T-helper 17 cell (primary cell): ENCODE results near the gene MAP3K10. TPM values are rescaled to one million over a fixed set of nuclear protein-coding genes. Genes with fewer than 3 reads are reported as not detected.
"Not testable (repeated sequence)": the region's sequence is repeated elsewhere in the genome, so short reads cannot be mapped to it uniquely, and the experiment has no call there.

ENCODE experiments used
- ATAC-seq: fragments of 150-1000 bp; cut with Tn5 transposase; 2 replicates; pipeline ENCODE4 v1.10.0; 2021; ENCODE audit warnings: mild to moderate bottlenecking, moderate library complexity
- DNase-seq, 3 donors: peaks; one replicate each; pipeline versions ENCODE4 v3.0.0 to v3.0.0-alpha.2; 2020 to 2021
- H3K9me3 ChIP-seq: one replicate; pipeline ENCODE4 v1.7.0; 2013; ENCODE audit warnings: low read length, mild to moderate bottlenecking; ENCODE audit not compliant: control insufficient read depth, poor library complexity, severe bottlenecking
- H3K27ac Mint-ChIP-seq: one replicate; pipeline ENCODE4 v1.8.0; 2022; ENCODE audit warnings: mild to moderate bottlenecking, moderate library complexity, mixed read lengths
- H3K27me3 Mint-ChIP-seq: one replicate; pipeline ENCODE4 v1.8.0; 2022; ENCODE audit warnings: mixed read lengths
- H3K36me3 Mint-ChIP-seq: one replicate; pipeline ENCODE4 v1.8.0; 2022; ENCODE audit warnings: low read depth, mixed read lengths
- H3K4me1 Mint-ChIP-seq: one replicate; pipeline ENCODE4 v1.8.0; 2022; ENCODE audit warnings: mild to moderate bottlenecking, mixed read lengths
- H3K4me3 Mint-ChIP-seq: one replicate; pipeline ENCODE4 v1.8.0; 2022; ENCODE audit warnings: mild to moderate bottlenecking, moderate library complexity, mixed read lengths
- total RNA-seq, 4 donors: library from RNA in 2 of 4; stranded (reverse) in 2 of 4; gene quantifications; one replicate each; pipeline ENCODE4 v1.2.3 and lab custom pipeline; 2022 to 2026

Gene MAP3K10
- total RNA-seq, 2 donors from 2014 or later: 20.7 to 28.5 TPM

DNA sequence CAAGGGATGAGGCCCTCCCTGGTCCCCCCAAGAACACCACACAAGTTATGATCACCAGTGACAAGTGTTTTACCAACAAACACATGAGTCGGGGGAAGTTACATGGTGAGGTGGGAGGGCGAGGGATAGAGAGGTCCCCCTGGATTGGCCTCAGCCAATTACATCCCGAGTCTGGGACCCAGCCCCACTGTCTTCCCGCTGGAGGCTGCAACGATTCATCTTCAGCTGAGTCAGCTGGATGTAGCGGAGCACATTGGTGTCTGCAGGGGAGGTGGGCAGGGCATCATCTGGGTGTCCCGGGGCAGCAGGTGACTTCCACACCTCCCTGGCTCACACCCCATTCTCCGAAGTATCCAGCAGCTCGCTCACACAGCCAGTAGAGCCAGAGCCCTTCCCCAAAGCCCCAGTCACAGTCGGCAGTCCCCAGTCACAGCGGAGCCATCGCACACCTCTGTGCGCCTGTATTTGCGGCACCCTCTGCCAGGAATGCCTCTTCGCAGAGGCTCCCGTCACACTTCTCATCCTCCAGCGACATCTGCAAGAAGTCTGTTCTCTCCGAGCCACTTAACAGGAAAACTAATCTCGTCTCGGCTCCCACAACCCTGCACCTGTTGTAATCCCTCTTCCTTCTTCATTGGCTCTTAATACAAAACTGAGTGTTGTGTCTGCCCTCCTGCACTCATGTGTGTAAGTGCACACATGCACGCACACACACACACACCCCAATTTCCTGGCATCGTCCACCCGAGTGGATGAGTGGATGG lies 25.0 kb downstream of the MAP3K10 start:
- no peak for DNase-seq
- H3K36me3 Mint-ChIP-seq: peaks cover 4% of the 10 kb centered on the region
- H3K9me3 ChIP-seq: no peaks in the 10 kb centered on the region
- no peak for ATAC-seq
- no peak overlapping the region for H3K27ac Mint-ChIP-seq
- H3K4me3 Mint-ChIP-seq: peak overlapping the region; percentile 36
- peaks cover 3% of the 10 kb centered on the region for H3K4me1 Mint-ChIP-seq
- H3K27me3 Mint-ChIP-seq: peaks cover 38% of the 10 kb centered on the region

DNA sequence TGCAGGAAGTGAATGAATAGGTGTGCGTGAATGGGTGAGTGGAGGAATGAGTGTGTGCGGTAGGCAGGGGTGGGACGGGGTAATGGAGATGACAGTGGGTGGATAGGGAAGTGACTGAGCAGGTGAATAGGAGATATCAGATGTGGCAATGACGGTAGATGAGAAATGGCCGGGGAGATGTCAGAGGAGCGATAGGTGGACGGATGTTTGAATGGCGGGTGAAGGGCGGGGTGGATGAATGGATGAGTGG lies 25.5 kb downstream of the MAP3K10 start:
- ATAC-seq (no peak), DNase-seq (no peak)
- Mint-ChIP-seq H3K36me3 (peaks cover 4% of the 10 kb centered on the region), H3K27me3 (peaks cover 42% of the 10 kb centered on the region), H3K4me3 (no peak overlapping the region), H3K4me1 (peaks cover 3% of the 10 kb centered on the region), H3K27ac (no peak overlapping the region)
- no peaks in the 10 kb centered on the region for H3K9me3 ChIP-seq

- ATAC-seq (no peak), DNase-seq (no peak)
- H3K9me3 ChIP-seq: no peaks in the 10 kb centered on the region
- Mint-ChIP-seq H3K27me3 (peaks cover 42% of the 10 kb centered on the region), H3K36me3 (peaks cover 4% of the 10 kb centered on the region), H3K27ac (no peak overlapping the region), H3K4me3 (no peak overlapping the region), H3K4me1 (peaks cover 6% of the 10 kb centered on the region)
Observed at GRCh38 chr19:40217027-40217810, 26.0 kb downstream of the MAP3K10 start.

GRCh38 chr19:40217934-40218890 lies 27.0 kb downstream of the MAP3K10 start, which contains the start of gene TTC9B:
TSS of gene TTC9B (minus strand) at chr19:40218384. CDS start at chr19:40218381, 3 bp downstream.
- H3K36me3 Mint-ChIP-seq: peaks cover 4% of the 10 kb centered on the region
- peaks cover 6% of the 10 kb centered on the region for H3K4me1 Mint-ChIP-seq
- DNase-seq: peak in 2 of 3 donors; percentile 27 to 51
- no peak within 1 kb of the TSS for H3K4me3 Mint-ChIP-seq
- H3K27me3 Mint-ChIP-seq: peaks cover 42% of the 10 kb centered on the region
- ATAC-seq: peak; percentile 66
- H3K27ac Mint-ChIP-seq: no peak within 1 kb of the TSS
- H3K9me3 ChIP-seq: no peaks in the 10 kb centered on the region

GRCh38 chr19:40219029-40219428 lies 27.8 kb downstream of the MAP3K10 start:
- ATAC-seq, H3K9me3 ChIP-seq, H3K27ac Mint-ChIP-seq, DNase-seq, H3K4me3 Mint-ChIP-seq, H3K36me3 Mint-ChIP-seq, H3K4me1 Mint-ChIP-seq: not testable (repeated sequence)
- peaks cover 44% of the 10 kb centered on the region for H3K27me3 Mint-ChIP-seq

- no peaks in the 10 kb centered on the region for H3K9me3 ChIP-seq
- H3K36me3 Mint-ChIP-seq: peaks cover 4% of the 10 kb centered on the region
- peaks cover 51% of the 10 kb centered on the region for H3K27me3 Mint-ChIP-seq
- no peak overlapping the region for H3K4me3 Mint-ChIP-seq
- DNase-seq (no peak), ATAC-seq (no peak)
- peaks cover 7% of the 10 kb centered on the region for H3K4me1 Mint-ChIP-seq
- no peak overlapping the region for H3K27ac Mint-ChIP-seq
Observed at GRCh38 chr19:40219721-40220276, 28.6 kb downstream of the MAP3K10 start.

DNA sequence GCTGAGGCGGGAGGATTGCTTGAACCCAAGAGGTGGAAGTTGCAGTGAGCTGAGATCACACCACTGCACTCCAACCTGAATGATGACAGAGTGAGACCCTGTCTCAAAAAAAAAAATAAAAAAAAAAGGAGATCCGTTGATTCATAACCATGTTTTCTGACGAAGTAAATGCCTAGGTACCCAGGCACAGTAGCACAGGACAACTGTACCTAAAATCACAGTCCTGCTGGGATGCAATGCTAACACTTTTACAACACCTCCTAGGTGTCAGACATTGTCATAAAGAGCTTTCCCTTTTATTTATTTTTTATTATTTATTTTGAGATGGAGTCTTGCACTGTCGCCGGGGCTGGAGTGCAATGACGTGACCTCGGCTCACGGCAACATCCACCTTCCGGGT lies 29.4 kb downstream of the MAP3K10 start:
- Mint-ChIP-seq H3K36me3 (peaks cover 5% of the 10 kb centered on the region), H3K4me3 (no peak overlapping the region), H3K27me3 (peaks cover 60% of the 10 kb centered on the region), H3K27ac (no peak overlapping the region), H3K4me1 (peaks cover 14% of the 10 kb centered on the region)
- ATAC-seq (no peak), DNase-seq (no peak)
- no peaks in the 10 kb centered on the region for H3K9me3 ChIP-seq

DNA sequence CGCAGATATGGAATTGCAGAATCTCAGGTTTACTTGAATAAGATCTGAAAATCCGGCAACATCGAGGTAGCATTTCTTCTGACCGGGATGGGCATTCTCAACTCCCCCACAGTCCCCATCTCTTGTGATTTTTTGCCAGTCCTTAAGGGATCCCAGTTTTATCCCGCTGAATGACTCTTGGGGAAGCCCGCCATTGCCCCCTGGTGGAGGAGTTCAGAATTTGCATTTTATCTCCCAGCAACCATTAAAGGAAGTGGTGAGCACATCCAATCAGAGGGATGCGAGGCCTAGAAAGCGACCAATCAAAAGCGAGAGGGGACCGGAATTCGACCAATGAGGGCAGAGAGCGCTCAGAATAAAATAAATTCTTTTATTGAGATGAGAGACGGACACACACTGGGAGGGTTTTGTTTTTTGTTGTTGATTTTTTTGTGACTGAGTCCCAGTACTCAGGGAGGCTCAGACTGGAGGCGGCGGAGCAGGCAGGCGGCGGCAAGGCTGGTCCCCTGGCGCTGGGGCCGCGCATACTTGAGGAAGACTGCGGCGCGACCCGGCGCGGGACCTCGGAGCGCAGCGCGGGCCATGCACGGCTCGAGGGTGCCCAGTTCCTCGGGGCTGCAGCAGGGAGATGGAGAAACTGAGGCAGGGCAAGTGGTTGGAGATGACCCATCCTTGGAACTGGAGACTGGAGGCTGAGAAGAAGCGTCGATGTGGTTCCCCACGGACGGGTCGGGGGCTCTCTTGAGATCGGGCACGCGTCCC lies 30.8 kb downstream of the MAP3K10 start:
- H3K4me1 Mint-ChIP-seq: peaks cover 11% of the 10 kb centered on the region
- peak; percentile 87 for ATAC-seq
- peak; percentile 53 to 61 (median 60) for DNase-seq
- H3K27me3 Mint-ChIP-seq: peaks cover 62% of the 10 kb centered on the region
- H3K9me3 ChIP-seq: no peaks in the 10 kb centered on the region
- H3K27ac Mint-ChIP-seq: peak overlapping the region; percentile 0
- peak overlapping the region; percentile 60 for H3K4me3 Mint-ChIP-seq
- H3K36me3 Mint-ChIP-seq: peaks cover 2% of the 10 kb centered on the region

GRCh38 chr19:40223135-40223822 lies 32.1 kb downstream of the MAP3K10 start:
- Mint-ChIP-seq H3K27ac (no peak overlapping the region), H3K36me3 (peaks cover 2% of the 10 kb centered on the region), H3K4me1 (peaks cover 12% of the 10 kb centered on the region), H3K27me3 (peaks cover 71% of the 10 kb centered on the region), H3K4me3 (no peak overlapping the region)
- DNase-seq (peak in 2 of 3 donors; percentile 30 to 36), ATAC-seq (peak; percentile 17)
- H3K9me3 ChIP-seq: no peaks in the 10 kb centered on the region

GRCh38 chr19:40224342-40225150 lies 33.3 kb downstream of the MAP3K10 start:
- Mint-ChIP-seq H3K27me3 (peaks cover 58% of the 10 kb centered on the region), H3K36me3 (peaks cover 2% of the 10 kb centered on the region), H3K4me1 (peaks cover 13% of the 10 kb centered on the region), H3K4me3 (no peak overlapping the region), H3K27ac (peak overlapping the region; percentile 61)
- ATAC-seq (no peak), DNase-seq (no peak)
- H3K9me3 ChIP-seq: no peaks in the 10 kb centered on the region
